H1 (cell line): Measurements from ENCODE around the gene ATP6V0D1. TPM values are rescaled to one million over a fixed set of nuclear protein-coding genes. Genes with fewer than 3 reads are reported as not detected.

Experiments used
- CTCF ChIA-PET: fragments of 300-600 bp; sonication (Branson Sonifier 250); formaldehyde crosslinking; loops from one replicate; lab custom pipeline; 2021; ENCODE audit not compliant: partially characterized antibody; lab: Charles Lee
- POLR2A ChIA-PET: fragments of 300-600 bp; sonication (Branson Sonifier 250); formaldehyde crosslinking; loops from one replicate; lab custom pipeline; 2021; ENCODE audit warnings: inconsistent platforms; ENCODE audit not compliant: partially characterized antibody; lab: Charles Lee
- DNase-seq, 2 experiments: peaks; one replicate each; pipeline versions ENCODE4 v3.0.0 to v3.0.0-alpha.2; 2010 to 2022; ENCODE audit warnings: low spot score in 2 of 2, low read depth in 1 of 2, mixed read lengths in 1 of 2
- FAIRE-seq: peaks from 2 replicates; lab custom pipeline; 2011; peaks lifted over from hg19 to GRCh38; lab: Jason Lieb, UNC
- H2AFZ ChIP-seq: 2 replicates; pipeline ENCODE4 v1.8.1; 2012; ENCODE audit warnings: low read length, inconsistent platforms
- H2AK5ac ChIP-seq: 2 replicates; pipeline ENCODE4 v1.6.1; 2013; ENCODE audit warnings: low read depth, low read length
- H2BK120ac ChIP-seq: replicated peaks from 2 replicates; pipeline ENCODE3; 2013; ENCODE audit warnings: low read depth, low read length, inconsistent platforms
- H2BK12ac ChIP-seq: 2 replicates; pipeline ENCODE4 v1.6.1; 2013; ENCODE audit warnings: low read depth, low read length
- H2BK15ac ChIP-seq: 2 replicates; pipeline ENCODE4 v1.6.1; 2013; ENCODE audit warnings: low read length
- H2BK20ac ChIP-seq: 2 replicates; pipeline ENCODE4 v1.6.1; 2013; ENCODE audit warnings: low read length
- H2BK5ac ChIP-seq: 2 replicates; pipeline ENCODE4 v1.6.1; 2013; ENCODE audit warnings: low read depth, low read length
- H3K14ac ChIP-seq: 2 replicates; pipeline ENCODE4 v1.6.1; 2013; ENCODE audit warnings: inconsistent platforms; ENCODE audit not compliant: insufficient read length
- H3K18ac ChIP-seq: 2 replicates; pipeline ENCODE4 v1.6.1; 2013; ENCODE audit warnings: low read length; ENCODE audit errors: extremely low read depth
- H3K23ac ChIP-seq: 2 replicates; pipeline ENCODE4 v1.6.1; 2013; ENCODE audit warnings: inconsistent platforms; ENCODE audit not compliant: insufficient read length
- H3K23me2 ChIP-seq: 2 replicates; pipeline ENCODE4 v1.6.1; 2013; ENCODE audit warnings: low read depth, low read length
- H3K27ac ChIP-seq: 2 replicates; pipeline ENCODE4 v1.6.1; 2011; ENCODE audit warnings: low read depth, low read length, inconsistent platforms
- H3K27me3 ChIP-seq, 4 experiments: replicated peaks in 1 of 4; 1 replicate in 1 of 4; 2 replicates in 3 of 4; pipeline versions ENCODE4 v1.6.1 to v1.8.1; 2011 to 2013; ENCODE audit warnings: low read length in 3 of 4, mild to moderate bottlenecking in 3 of 4, inconsistent platforms in 2 of 4, mixed read lengths in 2 of 4, moderate library complexity in 1 of 4; ENCODE audit not compliant: control insufficient read depth in 3 of 4, insufficient read depth in 3 of 4; ENCODE audit errors: extremely low read depth in 1 of 4
- H3K36me3 ChIP-seq, 4 experiments: 2 replicates each; pipeline versions ENCODE4 v1.6.1 to v1.8.1; 2011 to 2013; ENCODE audit warnings: mild to moderate bottlenecking in 4 of 4, low read length in 3 of 4, moderate library complexity in 2 of 4, control low read depth in 1 of 4, inconsistent platforms in 1 of 4; ENCODE audit not compliant: insufficient read depth in 4 of 4, control insufficient read depth in 2 of 4
- H3K4ac ChIP-seq: replicated peaks from 2 replicates; pipeline ENCODE3; 2013; ENCODE audit warnings: low read length, low read depth, mixed read lengths, inconsistent platforms; ENCODE audit not compliant: insufficient read length
- H3K4me1 ChIP-seq, 4 experiments: replicated peaks in 1 of 4; 1 replicate in 1 of 4; 2 replicates in 3 of 4; pipeline versions ENCODE4 v1.6.1 to v1.8.1; 2011 to 2013; ENCODE audit warnings: low read length in 3 of 4, inconsistent platforms in 2 of 4, mixed read lengths in 1 of 4; ENCODE audit not compliant: insufficient read depth in 4 of 4, control insufficient read depth in 3 of 4
- H3K4me2 ChIP-seq, 2 experiments: 2 replicates each; pipeline versions ENCODE4 v1.6.1 to v1.8.1; 2011 to 2013; ENCODE audit warnings: low read depth in 2 of 2, low read length in 2 of 2, control low read depth in 1 of 2, inconsistent platforms in 1 of 2, mild to moderate bottlenecking in 1 of 2; ENCODE audit not compliant: insufficient read depth in 1 of 2
- H3K4me3 ChIP-seq, 4 experiments: fragments of 200-600, 300-600 bp in 1 of 4; sonication (generic), shearing (Covaris generic), sonication (Bioruptor Twin) in 1 of 4; 2 replicates each; pipeline versions ENCODE4 v1.5.1 to v1.8.1; 2011 to 2016; ENCODE audit warnings: low read length in 4 of 4, low read depth in 3 of 4, control low read depth in 2 of 4, inconsistent platforms in 2 of 4, mild to moderate bottlenecking in 2 of 4, mixed read lengths in 1 of 4, moderate library complexity in 1 of 4; ENCODE audit not compliant: insufficient read depth in 2 of 4; ENCODE audit errors: extremely low read depth in 1 of 4
- H3K56ac ChIP-seq: replicated peaks from 2 replicates; pipeline ENCODE3; 2013; ENCODE audit warnings: low read depth, mild to moderate bottlenecking, mixed read lengths, low read length, inconsistent platforms; ENCODE audit not compliant: insufficient read length
- H3K79me1 ChIP-seq: 2 replicates; pipeline ENCODE4 v1.6.1; 2013; ENCODE audit warnings: low read depth, low read length, control low read depth
- H3K79me2 ChIP-seq, 2 experiments: 2 replicates each; pipeline versions ENCODE4 v1.6.1 to v1.8.1; 2012 to 2013; ENCODE audit warnings: low read length in 2 of 2, mild to moderate bottlenecking in 2 of 2, inconsistent platforms in 1 of 2; ENCODE audit not compliant: insufficient read depth in 2 of 2, control insufficient read depth in 1 of 2
- H3K9ac ChIP-seq, 4 experiments: replicated peaks in 1 of 4; 1 replicate in 1 of 4; 2 replicates in 3 of 4; pipeline versions ENCODE4 v1.6.1 to v1.8.1; 2011 to 2013; ENCODE audit warnings: low read depth in 3 of 4, low read length in 3 of 4, control low read depth in 2 of 4, mild to moderate bottlenecking in 2 of 4, moderate library complexity in 2 of 4, inconsistent platforms in 1 of 4; ENCODE audit errors: extremely low read depth in 1 of 4
- H3K9me3 ChIP-seq, 2 experiments: 2 replicates each; pipeline versions ENCODE4 v1.6.1 to v1.8.1; 2012 to 2013; ENCODE audit warnings: mild to moderate bottlenecking in 2 of 2, moderate library complexity in 2 of 2, control low read depth in 1 of 2, inconsistent platforms in 1 of 2, low read depth in 1 of 2, low read length in 1 of 2, mixed read lengths in 1 of 2; ENCODE audit not compliant: insufficient read depth in 2 of 2
- H4K20me1 ChIP-seq, 2 experiments: replicated peaks in 1 of 2; 2 replicates each; pipeline versions ENCODE3 to v1.8.1; 2011 to 2013; ENCODE audit warnings: inconsistent platforms in 2 of 2, low read length in 2 of 2, mild to moderate bottlenecking in 1 of 2; ENCODE audit not compliant: insufficient read depth in 2 of 2, control insufficient read depth in 1 of 2
- H4K5ac ChIP-seq: 2 replicates; pipeline ENCODE4 v1.6.1; 2013; ENCODE audit warnings: low read length, low read depth, mixed read lengths, inconsistent platforms; ENCODE audit not compliant: insufficient read length
- H4K8ac ChIP-seq: 2 replicates; pipeline ENCODE4 v1.8.0; 2013; ENCODE audit warnings: mild to moderate bottlenecking, moderate library complexity, low read length, inconsistent platforms; ENCODE audit not compliant: insufficient read depth; ENCODE audit errors: extremely low read depth
- H4K91ac ChIP-seq: replicated peaks from 2 replicates; pipeline ENCODE3; 2013; ENCODE audit warnings: low read length, mixed read lengths, inconsistent platforms; ENCODE audit not compliant: insufficient read length
- KDM4A ChIP-seq: IDR thresholded peaks from one replicate; pipeline ENCODE4 v1.7.1; 2012; ENCODE audit warnings: low read depth, mild to moderate bottlenecking, moderate library complexity, low read length, inconsistent platforms; ENCODE audit not compliant: severe bottlenecking
- KDM5A ChIP-seq: fragments of 200-600 bp; IDR thresholded peaks from 2 replicates; pipeline ENCODE4 v1.7.1; 2012; ENCODE audit warnings: mild to moderate bottlenecking, low read length, inconsistent platforms, mixed read lengths
- WGBS, 2 experiments: shearing (Covaris generic) in 1 of 2; methylation state at CpG; one replicate each; pipeline versions ENCODE4 v1.1.6 to v1.1.7; 2013 to 2015; ENCODE audit warnings: low lambda C conversion rate in 2 of 2, mixed read lengths in 2 of 2, inconsistent platforms in 1 of 2, low coverage in 1 of 2, missing lambda C conversion rate in 1 of 2; ENCODE audit not compliant: insufficient replicate concordance in 2 of 2, insufficient coverage in 1 of 2, insufficient read length in 1 of 2; ENCODE audit errors: extremely low coverage in 1 of 2, missing lambda C conversion rate in 1 of 2; 5-methylcytosine and 5-hydroxymethylcytosine counted together
- polyA plus RNA-seq, 7 experiments: library from polyadenylated mRNA; depleted of rRNA in 3 of 7; stranded (reverse) in 5 of 7; unstranded in 2 of 7; fragments of >200 nt in 5 of 7; fragments of 200-250 nt in 2 of 7; gene quantifications; 1 replicate in 5 of 7; 2 replicates in 1 of 7; 4 replicates in 1 of 7; pipeline versions ENCODE4 v1.2.1 to v1.2.3, GENCODE V29; 2011 to 2013; ENCODE audit warnings: missing spikeins in 2 of 7, mixed read lengths in 2 of 7
- total RNA-seq: library from RNA; stranded (reverse); fragmentation: NEBNext Ultra II Directional; extraction: Animal tissue kit (Norgen Biotek cat#: 25700); gene quantifications from 2 replicates; pipeline ENCODE4 v1.2.1, GENCODE V29; 2021
- TF ChIP-seq, protein P1 (sequence below), 3 experiments: IDR thresholded peaks; 1 replicate in 2 of 3; 2 replicates in 1 of 3; pipeline versions ENCODE4 v1.5.1 to v1.6.1; 2011; ENCODE audit warnings: low read length in 3 of 3, mild to moderate bottlenecking in 3 of 3, inconsistent platforms in 2 of 3, low read depth in 1 of 3, moderate library complexity in 1 of 3; ENCODE audit not compliant: insufficient read depth in 1 of 3; ENCODE audit errors: control extremely low read depth in 1 of 3

ATP6V0D1 gene
- total and polyA plus RNA-seq, 2 of the 8 experiments (the other 6 are each of a cell fraction or from before 2014, with no cell fraction given), result 47.3 to 134 TPM

DNA sequence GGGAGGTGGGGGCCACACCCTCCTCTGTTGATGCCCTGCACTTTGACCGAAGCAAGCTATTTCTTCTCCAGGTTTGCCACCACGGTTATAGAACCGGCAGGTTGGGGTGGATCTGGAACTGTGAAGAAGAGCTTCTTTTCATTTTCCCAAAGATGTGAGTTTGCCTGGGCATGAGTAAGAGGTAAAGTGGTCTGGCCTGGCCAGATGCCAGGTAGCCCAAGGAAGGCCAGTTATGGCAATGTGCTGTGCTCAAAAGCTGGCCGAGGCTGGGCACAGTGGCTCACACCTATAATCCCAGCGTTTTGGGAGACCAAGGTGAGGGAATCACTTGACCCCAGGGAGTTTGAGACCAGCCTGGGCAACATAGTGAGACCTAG is 18.7 kb downstream of the ATP6V0D1 start:
- Histone ChIP-seq H3K14ac (no peak overlapping the region), H2BK20ac (no peak overlapping the region), H3K9ac (no peak overlapping the region), H3K23me2 (no peaks in the 10 kb centered on the region), H3K23ac (no peak overlapping the region), H3K56ac (no peak overlapping the region), H4K91ac (no peak overlapping the region), H2AK5ac (no peak overlapping the region), H4K5ac (no peak overlapping the region), H4K20me1 (peaks cover 15 to 24% of the 10 kb centered on the region in 2 experiments), H2BK15ac (no peak overlapping the region), H3K9me3 (no peaks in the 10 kb centered on the region), H3K27me3 (no peaks in the 10 kb centered on the region), H3K4ac (no peak overlapping the region), H3K4me1 (peaks cover 0 to 5% (median 2%) of the 10 kb centered on the region in 4 experiments; a peak in 4 of 7 replicates), H4K8ac (no peak overlapping the region), H3K27ac (no peak overlapping the region), H2BK5ac (no peak overlapping the region), H3K4me3 (no peak overlapping the region), H3K36me3 (no peaks in the 10 kb centered on the region), H2AFZ (no peak overlapping the region), H2BK12ac (no peak overlapping the region), H3K4me2 (no peak overlapping the region), H3K79me1 (peaks cover 4% of the 10 kb centered on the region), H3K79me2 (peaks cover 0 to 9% of the 10 kb centered on the region in 2 experiments; a peak in 1 of 4 replicates), H2BK120ac (no peak overlapping the region), H3K18ac (no peak overlapping the region)
- ChIA-PET POLR2A (interaction anchor here (1.1 kb wide), 1 partner anchor 17 kb away, joined by 3 read pairs; no protein-coding TSS in a partner anchor), CTCF (interaction anchor here (0.7 to 28.6 kb wide), 9 partner anchors 8 to 202 kb away, joined by 3 to 683 read pairs (median 6); partner anchors contain the start of gene HSD11B2)
- FAIRE-seq, result no peak
- WGBS, 2 experiments, result 92% methylated on average over 5 of the region's 5 CpGs; no CpG with 5 or more reads in 1 of the 2 experiments
- DNase-seq, result no peak
- TF ChIP-seq KDM4A (no peak), KDM5A (no peak)
- TF ChIP-seq, protein P1, sequence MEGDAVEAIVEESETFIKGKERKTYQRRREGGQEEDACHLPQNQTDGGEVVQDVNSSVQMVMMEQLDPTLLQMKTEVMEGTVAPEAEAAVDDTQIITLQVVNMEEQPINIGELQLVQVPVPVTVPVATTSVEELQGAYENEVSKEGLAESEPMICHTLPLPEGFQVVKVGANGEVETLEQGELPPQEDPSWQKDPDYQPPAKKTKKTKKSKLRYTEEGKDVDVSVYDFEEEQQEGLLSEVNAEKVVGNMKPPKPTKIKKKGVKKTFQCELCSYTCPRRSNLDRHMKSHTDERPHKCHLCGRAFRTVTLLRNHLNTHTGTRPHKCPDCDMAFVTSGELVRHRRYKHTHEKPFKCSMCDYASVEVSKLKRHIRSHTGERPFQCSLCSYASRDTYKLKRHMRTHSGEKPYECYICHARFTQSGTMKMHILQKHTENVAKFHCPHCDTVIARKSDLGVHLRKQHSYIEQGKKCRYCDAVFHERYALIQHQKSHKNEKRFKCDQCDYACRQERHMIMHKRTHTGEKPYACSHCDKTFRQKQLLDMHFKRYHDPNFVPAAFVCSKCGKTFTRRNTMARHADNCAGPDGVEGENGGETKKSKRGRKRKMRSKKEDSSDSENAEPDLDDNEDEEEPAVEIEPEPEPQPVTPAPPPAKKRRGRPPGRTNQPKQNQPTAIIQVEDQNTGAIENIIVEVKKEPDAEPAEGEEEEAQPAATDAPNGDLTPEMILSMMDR (IDR thresholded peaks at IDR 0.05; ENCODE audit: control extremely low read depth in 1 of 3, insufficient read depth in 1 of 3, low read depth in 1 of 3, low read length in 3 of 3), result no peak
